NCI-H524 (cell line): ENCODE data around the gene NDC1.

Source experiments
- DNase-seq, 2 experiments: peaks; one replicate each; lab custom pipeline; 2025; lab: John Stamatoyannopoulos, UW

Gene NDC1

DNA sequence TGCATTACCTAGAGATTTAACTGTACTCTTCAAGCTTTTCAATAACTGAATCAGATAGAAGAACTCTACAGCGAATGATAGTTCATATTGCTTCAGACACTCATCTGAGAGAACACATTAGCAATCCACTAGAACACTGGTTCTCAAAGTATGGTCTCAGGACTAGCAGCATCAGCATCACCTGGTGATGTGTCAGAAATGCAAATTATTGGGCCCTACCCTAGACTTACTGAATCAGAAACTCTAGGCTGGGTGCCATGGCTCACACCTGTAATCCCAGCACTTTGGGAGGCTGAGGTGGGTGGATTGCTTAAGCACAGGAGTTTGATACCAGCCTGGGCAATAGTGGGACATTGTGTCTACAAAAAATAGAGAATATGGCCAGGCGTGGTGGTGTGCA, 74.2 kb downstream of the NDC1 start:
- no peak for DNase-seq

DNA sequence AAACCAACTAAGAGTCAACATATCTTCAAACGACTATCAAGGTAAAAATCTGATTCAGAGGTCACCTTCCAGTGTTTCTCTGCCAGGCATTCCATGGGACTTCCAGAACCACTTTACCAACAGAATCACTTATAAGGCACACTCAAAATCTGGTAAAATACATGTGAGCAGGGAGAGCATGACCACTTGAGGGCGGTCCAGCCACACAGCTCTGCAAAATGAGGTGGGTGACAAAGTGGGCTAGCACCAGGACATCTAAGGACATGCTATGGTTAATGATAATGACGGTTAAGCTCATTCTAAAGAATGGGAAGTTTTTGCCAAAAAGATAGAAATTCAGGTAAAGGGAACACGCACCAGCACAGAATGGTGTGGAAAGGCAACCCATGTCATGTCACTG, 74.6 kb downstream of the NDC1 start:
- no peak for DNase-seq

DNA sequence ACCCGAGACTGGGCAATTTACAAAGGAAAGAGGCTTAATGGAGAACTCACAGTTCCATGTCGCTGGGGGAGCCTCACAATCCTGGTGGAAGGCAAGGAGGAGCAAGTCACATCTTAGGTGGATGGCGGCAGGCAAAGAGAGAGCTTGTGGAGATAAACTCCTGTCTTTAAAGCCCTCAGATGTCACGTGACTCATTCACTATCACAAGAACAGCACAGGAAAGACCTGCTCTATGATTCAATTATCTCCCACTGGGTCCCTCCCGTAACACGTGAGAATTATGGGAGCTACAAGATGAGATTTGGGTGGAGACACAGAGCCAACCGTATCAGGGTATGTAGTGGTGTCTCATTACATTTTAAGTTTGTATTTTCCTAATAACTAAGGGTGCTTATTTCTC, 77.6 kb downstream of the NDC1 start:
- peak in 1 of 2 experiments; percentile 19 for DNase-seq

DNA sequence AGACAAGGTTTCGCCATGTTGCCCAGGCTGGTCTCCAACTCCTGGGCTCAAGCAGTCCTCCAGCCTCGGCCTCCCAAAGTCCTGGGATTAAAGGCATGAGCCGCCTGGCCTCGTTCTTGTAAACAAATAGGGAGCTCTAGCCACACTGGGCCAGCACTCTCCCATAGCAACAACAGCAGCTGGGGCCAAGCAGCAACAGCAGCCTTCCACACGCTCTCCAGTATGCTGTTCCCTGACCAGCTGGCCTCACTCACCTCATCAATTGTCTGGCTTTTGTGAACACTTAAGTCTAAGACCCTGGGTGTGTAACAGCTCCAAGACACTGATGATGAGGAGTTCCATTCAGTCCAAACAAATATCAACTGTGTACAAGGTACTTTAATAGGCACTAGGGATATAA, 82.2 kb downstream of the NDC1 start:
- DNase-seq, result peak in 1 of 2 experiments; percentile 57

DNA sequence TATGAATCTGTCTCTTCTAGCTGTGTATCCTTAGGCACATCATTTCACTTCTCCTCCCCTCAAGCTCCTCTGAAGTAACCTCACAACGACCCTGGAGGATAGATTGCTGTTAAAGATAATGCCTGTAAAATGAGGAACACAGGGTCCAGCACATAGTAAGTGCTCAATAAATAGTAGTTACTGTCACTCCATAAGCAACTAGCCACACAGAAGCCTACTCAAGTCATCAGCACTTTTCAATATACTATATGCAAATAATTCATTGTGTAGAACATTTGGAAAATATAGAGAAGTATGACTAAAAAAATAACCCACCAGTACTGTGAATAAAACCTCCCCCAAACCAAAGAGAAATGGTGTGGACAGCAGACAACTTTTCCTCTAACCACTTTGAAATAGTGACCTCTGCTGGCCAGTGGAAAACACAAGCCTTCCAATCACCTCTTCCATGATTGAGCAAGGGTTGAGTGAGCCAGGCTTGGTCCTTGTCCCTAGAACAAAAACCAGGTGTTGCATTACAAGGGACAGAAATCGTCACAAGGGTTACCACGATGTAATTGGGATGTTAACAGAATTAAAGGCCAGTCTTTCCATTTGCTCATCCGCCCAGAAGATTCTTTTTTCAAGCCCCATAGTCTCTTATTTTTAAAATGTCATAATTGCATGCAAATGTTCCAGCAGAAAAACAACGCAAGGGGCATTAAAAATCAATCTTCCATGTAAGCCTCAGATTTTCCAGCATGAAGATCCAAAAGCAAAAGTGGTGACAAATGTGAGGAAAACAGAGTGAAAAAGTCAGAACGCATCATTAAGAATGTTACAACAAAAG, 83.4 kb downstream of the NDC1 start:
- DNase-seq, result peak; percentile 9 to 55

DNA sequence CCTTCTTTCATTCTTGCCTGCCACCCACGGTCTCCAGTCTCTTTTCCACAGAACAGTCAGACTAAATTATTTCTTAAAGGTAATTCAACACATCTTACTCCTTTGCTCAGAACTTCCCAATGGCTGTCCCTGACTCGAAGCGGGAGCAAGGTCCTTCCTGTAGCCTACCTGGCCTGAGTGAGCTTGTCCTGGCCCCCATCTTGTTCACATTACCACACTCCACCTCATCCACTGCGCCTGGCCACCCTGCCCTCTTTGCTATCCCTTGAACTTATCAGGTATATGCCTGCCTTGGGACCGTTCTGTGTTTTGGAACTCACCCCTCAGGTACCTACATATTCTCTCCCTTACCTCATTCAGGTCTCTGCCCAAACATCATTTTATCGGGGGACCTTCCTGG, 85.8 kb downstream of the NDC1 start:
- no peak for DNase-seq

DNA sequence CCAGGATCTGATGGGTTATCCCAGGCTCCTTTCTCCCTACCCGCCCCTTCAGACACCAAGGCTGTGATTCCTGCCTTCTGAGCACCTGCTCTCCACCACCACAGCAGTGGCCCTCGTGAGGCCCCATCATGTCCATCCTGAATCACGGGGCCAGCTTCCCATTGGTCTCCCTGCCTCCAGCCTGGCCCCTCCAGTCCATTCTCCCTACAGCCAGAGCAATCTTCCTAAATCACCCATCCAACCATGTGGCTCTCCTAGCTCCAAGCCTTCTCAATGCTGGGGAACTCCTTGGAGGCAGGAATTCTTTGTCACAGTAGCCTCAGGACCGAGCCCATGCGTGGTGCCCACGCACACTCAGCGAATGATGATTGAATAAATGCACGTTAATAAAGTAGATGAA, 90.3 kb downstream of the NDC1 start:
- DNase-seq, result no peak

DNA sequence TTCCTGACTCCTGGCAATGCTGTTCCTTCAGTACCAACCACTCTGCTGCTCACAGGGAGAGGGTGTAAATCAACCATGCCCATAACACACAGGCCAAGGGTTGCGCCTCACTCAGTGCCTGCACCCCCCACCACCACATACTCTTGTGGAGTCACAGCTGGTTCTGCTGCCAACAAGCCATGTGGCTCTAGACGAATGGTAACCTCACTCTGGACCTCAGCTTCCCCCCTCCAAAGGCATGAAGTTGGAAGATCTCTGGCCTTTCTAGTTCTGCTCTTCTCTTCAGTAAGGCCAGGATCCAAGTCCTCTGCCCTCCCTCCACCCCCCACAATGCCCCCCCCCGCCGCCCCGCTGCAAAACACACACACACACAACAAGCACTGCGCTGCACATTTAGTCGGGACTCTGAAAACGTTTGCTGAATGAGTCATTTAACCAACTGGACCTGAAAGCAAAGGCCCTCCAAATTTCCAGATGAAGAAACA, 97.4 kb downstream of the NDC1 start:
- DNase-seq, result no peak

DNA sequence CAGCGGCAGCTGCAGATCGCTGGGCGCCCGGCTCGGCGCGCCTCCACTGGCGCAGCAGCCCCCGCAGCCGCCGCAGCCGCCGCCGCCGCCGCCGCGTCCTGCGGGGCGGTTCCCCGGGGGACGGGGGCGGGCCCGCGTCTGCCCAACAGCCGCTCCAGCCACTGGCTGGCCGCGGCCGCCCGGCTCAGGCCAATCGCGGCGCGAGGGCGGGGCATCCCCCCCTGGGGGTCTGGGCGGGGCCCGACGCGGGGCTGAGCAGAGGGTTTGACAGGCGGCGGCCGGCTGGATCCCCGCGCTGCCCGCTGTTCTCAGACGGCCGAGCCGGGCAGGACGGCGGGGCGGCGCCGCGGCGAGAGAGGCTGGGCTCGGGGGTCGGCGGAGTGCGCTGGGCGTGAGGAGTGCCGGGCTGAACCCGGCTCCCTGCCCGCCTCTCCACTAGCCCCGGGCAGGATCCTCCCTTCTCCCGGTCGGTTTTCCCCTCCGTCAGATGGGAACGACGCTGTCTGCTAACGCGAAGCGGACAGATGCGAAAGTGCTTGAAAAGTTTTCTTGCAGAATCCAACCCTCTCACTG, 98.9 kb downstream of the NDC1 start, which contains the start of gene GLIS1:
Gene GLIS1 (minus strand): TSS at position 56 of the 573 bp plus-strand sequence. CDS start 1,100 bp downstream, outside the sequence.
- DNase-seq, result peak; percentile 64 to 85

DNA sequence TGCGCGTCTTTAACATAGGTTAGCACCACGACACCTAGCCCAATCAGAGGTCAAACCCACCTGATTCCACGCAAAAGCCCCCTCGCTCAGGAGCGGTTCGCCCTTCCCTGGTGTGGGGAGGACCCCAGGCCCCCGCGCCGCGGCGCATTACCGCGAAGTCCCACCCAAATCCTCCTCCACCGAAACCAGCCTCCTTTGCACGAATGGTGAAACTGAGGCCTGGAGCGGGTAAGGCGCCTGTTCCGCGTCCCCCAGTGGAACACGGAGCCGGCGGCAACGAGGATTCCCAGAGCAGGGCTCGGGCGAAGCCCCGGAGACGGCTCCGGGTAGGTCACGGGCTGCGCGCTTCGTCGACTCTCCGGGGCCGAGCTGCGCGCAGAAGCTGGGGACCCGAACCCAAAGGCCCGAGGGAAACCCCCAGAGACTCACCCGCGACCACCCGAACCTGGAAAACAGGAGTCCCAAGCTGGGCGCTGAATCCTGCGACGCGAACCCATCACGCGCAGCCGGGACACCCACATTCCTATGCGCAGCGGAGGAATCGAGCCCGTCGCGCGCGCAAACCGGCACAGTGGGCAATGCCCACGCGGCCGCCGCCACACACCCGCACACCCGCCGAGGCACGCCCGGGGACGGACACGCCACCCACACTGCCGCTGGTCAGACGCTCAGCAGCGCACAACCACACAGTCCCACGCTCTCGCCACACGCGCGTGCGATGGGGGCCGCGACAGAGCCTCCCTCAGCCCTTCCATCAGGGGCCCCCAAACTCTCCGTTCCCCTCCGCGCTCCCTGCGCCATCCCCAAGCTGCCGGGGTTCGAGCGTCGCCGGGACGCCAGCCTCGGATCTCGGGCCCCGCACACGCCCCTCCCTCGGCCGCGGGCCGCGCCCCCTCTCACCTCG, 99.6 kb downstream of the NDC1 start:
- DNase-seq, result no peak

DNA sequence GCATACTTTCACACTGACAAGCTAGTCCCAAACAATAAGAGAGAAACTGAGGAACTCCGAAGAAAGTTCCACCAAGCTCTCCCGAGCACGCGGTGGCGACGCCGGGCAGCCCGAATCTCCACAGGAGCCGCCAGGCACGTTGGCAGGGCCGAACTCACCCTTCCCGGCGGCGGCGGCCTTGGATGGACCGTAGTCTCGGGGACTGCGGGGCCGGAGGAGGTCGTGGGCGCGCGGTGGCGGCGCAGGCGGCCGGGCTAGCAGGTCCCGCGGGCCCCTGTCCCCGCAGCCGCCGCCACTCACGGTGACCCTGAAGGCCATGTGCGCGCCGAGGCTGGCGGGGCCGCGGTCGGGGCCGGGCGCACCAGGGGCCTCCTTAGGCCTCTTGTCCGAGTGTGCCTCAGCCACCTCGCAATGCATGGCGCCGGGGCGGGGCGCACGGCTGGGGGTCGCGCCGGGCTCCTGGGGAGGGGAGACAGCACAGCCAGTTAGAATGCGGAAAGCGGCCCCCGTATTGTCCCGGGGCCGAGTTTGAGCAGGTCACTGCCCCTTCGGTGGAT, 100.4 kb downstream of the NDC1 start:
- DNase-seq, result no peak

DNA sequence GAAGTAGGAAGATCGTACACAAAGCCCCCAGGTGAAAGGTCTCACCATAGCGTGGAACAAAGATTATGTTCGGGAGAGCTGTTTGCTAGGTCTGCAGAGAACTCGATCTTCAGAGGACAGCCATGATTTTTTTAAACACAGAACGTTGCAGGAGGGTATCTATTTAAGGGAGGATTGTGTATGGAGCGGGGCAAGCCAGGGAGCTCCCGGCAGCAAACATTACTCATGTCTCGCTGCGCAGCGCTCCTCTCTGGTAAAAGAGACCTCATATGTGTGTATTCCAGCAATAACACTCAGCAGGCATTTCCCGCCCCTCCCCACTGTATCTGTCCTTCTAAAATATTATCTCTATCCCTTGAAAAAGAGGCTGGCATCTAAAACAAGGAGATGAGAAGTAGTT, 101.8 kb downstream of the NDC1 start:
- no peak for DNase-seq

DNA sequence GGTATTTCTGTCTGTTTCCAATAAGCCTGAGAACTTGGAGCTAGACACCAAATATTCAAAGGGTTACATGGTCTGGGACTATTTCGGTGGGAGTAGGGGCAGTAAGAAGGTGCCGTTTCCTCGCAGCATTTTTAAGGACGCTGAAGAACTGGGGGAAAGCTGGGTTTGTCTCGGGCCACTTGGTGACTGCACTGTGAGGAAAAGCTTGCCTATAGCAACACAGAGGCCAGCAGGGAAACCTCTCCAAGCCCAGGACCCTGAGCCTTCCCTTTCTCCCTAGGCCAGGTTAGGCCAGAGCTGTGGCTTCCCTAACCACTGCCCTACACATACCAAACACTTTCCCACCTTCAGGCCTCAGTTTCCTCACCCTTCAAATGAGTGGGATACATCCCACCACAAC, 102.4 kb downstream of the NDC1 start:
- DNase-seq, result no peak

DNA sequence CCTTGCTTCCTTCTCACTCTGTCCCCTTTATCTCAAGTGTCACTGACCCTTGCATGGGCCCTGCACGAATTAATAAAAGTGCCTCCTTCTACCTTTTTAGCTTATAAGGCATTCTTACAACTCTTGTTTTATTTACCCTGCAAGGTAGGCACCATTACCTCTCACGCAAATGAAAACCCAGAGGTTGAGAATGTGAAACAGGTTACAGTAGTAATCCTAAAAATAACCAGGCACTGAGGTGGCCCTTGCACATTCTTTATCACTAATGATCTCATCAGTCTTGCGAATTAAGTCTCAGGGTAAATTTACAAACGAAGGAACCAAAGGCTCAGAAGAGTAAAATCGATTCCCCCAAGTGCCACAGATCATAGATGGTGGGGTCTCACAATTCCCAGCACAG, 102.8 kb downstream of the NDC1 start:
- no peak for DNase-seq

DNA sequence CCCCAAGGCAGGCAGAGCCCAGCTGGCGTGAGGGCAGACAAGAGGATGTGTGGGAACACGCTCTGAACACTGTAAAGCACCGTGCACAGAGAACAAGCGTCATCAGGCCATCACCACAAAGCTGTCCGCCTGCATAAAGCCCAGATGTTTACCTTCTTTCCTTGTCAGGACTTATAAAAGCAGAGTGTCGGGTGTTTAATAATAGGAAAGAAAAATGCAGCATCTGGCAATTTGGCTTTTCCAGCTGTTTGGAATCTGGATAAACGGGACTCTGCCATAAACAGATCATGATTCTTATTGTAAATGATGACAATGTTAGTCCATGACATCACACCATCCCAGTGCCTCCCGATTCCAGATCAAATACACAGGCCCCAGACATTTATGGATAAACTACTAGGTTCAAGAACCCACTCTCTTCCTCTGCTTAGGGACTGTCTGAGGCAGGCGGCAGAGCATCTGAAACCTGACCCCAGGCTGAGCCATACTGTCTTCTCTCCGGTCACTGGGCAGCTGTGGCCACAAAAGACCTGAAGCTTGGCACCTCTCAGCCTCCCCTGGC, 103.4 kb downstream of the NDC1 start:
- DNase-seq, result peak in 1 of 2 experiments; percentile 25

DNA sequence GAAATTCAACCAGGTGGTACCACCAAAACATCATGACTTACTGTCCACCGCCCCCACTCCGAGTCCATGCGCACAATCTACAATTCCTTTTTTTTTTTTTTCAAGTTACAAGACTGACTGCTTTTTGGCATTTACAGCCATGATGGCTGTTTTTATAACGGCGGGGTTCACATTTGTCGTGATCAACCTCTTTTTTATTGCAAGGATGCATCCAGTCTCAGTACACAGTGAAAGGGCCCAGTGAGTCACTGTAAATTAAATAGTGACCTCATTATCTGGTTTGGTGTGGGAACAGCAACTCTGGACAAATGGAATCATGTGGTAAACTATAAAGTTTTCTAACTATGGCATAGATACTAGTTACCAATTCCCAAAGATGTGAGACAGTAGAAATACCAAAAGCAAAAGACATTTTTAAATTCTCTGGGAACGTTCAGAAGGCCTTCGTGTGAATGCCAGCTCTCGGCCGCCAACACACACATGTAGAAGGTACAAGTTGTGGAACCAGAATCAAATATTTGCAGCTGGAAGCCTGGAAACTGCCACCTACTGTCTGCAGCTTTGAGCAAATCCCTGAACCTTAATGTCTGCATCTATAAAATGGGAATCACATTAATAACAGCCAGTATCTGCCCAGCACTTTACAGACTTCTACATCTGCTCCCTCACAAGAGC, 104.0 kb downstream of the NDC1 start:
- DNase-seq, result no peak

DNA sequence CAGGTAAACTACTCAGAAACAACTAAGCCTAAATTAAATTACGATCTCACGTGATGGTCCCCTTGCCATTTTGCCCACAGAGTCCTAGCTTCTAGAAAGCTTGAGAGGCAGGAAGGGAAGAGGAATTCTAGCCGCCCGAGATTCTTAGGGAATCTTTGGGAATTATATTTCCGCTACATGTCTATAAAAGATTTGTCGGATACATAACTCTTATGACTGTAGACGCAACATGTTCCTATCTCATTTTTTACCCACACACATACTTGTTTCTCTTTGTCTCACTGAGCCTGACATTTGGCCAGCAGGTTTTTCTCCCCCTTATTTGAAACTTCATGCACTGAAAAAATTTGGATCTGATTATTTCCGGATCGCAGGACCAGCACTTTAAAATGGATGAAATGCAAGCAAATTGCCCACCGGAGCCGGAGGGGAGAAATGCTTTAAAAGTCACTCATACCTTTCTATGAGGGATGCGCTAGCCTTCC, 104.6 kb downstream of the NDC1 start:
- DNase-seq, result no peak

DNA sequence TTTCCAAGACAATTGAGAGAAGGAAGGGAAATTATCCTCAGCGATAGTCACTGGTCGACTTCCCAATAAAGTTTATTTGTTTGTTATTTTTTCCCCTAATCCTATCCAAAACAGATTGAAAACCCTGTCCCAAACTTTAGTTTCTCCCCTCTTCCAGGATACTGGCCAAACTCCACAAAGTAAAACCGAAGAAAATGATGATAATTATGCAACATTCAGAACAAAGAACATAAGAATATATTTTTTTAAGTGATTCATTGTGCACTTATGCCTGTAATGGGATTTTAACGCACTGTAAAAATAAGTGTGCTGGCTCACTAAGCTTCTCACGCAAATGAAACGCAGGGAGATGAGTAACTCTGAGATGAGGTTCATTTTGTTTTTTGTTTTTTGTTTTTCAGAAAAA, 105.2 kb downstream of the NDC1 start:
- DNase-seq, result no peak

DNA sequence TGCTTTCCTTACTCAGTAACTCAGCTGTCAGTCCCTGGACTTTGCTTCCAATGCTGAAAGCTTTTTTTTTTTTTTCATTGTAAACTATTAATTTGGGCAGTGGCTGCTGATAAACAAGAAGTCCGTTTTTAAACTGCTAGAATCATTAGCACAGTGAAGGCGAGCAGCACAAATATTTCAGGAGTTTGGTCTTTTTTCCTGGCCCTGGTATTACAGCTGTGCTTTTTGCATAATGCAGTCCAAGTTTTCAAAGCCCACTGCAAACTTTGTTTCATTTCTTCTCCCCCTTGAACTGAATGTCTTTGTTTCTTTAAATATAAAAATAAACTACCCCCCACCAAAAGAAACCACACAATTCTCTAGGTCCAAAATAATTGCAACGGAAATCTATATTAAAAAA, 105.7 kb downstream of the NDC1 start:
- no peak for DNase-seq

DNA sequence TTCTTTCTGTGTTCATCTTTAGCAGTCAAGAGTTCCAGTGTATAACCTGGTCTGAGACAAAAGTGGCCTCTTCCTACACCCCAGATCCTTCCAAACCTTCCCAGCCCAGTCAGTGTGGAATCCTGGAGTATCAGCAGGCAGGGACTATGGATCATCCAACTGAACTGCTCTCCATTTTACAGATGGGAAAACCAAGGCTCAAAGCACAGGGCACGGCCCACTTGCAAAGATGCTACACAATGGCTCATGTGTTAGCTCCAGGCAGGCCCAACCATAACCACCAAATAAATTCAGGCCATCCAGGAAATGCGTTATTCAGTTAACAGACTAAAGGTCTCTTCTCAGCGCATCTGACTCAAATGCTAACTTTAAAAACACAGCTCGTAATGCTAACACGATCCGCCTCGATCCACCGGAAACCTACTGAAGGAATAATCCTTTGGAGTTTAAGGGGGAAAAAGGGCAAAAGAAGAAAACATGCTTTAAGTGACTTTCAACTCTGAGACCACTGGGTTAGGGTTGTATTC, 106.3 kb downstream of the NDC1 start:
- DNase-seq, result no peak
